Cardiac fibroblast (primary cell): ENCODE measurements around the gene S100A3.
A peak's percentile ranks its signal among the peaks of the same experiment; 100 is the strongest.

Experiments
- DNase-seq, 2 donors: peaks; one replicate each; pipeline versions ENCODE4 v3.0.0 to v3.0.0-alpha.2; 2010; ENCODE audit warnings: low read depth in 2 of 2
- H3K4me3 ChIP-seq, 2 donors: replicated peaks in 1 of 2; 1 replicate in 1 of 2; 2 replicates in 1 of 2; pipeline ENCODE4 v1.5.1; 2011; ENCODE audit warnings: low read depth in 2 of 2, low read length in 2 of 2, mild to moderate bottlenecking in 2 of 2, moderate library complexity in 1 of 2
- TF ChIP-seq, protein P1 (sequence below): IDR thresholded peaks from one replicate; pipeline ENCODE4 v1.5.1; 2011; ENCODE audit warnings: low read depth, mild to moderate bottlenecking, low read length, inconsistent platforms

S100A3 gene

GRCh38 chr1:153569465-153569864, 20.4 kb upstream of the S100A3 start:
- DNase-seq, result no peak
- TF ChIP-seq, protein P1, sequence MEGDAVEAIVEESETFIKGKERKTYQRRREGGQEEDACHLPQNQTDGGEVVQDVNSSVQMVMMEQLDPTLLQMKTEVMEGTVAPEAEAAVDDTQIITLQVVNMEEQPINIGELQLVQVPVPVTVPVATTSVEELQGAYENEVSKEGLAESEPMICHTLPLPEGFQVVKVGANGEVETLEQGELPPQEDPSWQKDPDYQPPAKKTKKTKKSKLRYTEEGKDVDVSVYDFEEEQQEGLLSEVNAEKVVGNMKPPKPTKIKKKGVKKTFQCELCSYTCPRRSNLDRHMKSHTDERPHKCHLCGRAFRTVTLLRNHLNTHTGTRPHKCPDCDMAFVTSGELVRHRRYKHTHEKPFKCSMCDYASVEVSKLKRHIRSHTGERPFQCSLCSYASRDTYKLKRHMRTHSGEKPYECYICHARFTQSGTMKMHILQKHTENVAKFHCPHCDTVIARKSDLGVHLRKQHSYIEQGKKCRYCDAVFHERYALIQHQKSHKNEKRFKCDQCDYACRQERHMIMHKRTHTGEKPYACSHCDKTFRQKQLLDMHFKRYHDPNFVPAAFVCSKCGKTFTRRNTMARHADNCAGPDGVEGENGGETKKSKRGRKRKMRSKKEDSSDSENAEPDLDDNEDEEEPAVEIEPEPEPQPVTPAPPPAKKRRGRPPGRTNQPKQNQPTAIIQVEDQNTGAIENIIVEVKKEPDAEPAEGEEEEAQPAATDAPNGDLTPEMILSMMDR, result no peak
- H3K4me3 ChIP-seq, result no peak overlapping the region

GRCh38 chr1:153568367-153569099, 19.5 kb upstream of the S100A3 start:
- peak; percentile 90 to 91 for DNase-seq
- TF ChIP-seq, protein P1, result peak; percentile 97
- H3K4me3 ChIP-seq, result no peak overlapping the region

GRCh38 chr1:153567621-153568366, 18.7 kb upstream of the S100A3 start:
- TF ChIP-seq, protein P1, result no peak
- H3K4me3 ChIP-seq, result no peak overlapping the region
- peak in 1 of 2 donors; percentile 61 for DNase-seq

DNA sequence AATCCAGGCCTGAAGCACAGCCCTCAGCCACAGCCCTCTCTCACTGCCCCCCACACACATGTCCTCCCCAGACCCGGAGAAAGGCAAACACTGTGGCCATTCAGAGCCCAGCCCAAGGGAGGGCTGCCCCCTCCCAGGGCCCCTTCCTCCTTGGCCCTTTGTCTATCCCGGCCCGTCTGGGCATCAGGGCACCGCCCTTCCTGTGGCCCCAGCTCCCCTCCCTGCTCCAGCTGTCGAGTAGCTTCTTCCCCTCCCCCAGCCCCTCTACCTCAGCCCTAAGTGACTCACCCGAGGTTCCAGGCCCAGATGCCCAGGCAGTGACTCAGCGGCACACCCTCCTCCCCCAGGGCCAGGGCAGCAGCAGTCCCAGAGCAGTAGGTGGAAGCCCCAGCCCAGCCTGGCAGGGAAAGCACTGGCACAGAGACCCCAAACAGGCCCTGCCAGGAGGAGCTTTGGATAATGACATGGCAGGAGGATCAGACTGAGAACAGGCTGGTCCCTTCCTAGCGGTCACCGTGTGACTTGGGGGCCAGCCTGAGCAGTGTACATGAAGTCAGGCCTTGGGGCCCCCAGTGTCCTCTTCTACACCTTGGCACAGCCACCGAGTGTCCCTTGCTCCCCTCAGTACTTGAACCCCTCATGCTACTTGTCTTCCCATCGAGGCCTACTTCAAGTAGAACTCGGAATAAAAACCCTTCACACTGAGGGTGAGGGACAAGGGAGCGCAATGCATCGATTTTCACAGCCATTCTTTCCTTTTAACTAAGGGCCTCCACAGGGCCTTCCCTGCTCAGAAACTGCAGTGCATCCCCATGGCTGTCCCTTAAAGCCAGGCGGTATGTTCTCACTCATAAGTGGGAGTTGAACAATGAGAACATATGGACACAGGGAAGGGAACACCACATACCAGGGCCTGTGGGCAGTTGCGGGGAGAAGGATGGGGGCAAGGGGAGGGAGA, 17.6 kb upstream of the S100A3 start:
- H3K4me3 ChIP-seq, result peak overlapping the region in 1 of 2 donors; percentile 14
- TF ChIP-seq, protein P1, result no peak
- DNase-seq, result peak; percentile 99

- peak; percentile 86 to 97 for DNase-seq
- TF ChIP-seq, protein P1, result no peak
- H3K4me3 ChIP-seq, result peak within 1 kb of the TSS in 1 of 2 donors; percentile 14
These were observed 16.7 kb upstream of the S100A3 start, which contains the start of gene S100A2 for GRCh38 chr1:153565529-153566374. TSS of gene S100A2 (minus strand) at chr1:153565844. CDS start at chr1:153563877, 1,967 bp downstream.
